ENCODE results near the gene NEU2.

DNA sequence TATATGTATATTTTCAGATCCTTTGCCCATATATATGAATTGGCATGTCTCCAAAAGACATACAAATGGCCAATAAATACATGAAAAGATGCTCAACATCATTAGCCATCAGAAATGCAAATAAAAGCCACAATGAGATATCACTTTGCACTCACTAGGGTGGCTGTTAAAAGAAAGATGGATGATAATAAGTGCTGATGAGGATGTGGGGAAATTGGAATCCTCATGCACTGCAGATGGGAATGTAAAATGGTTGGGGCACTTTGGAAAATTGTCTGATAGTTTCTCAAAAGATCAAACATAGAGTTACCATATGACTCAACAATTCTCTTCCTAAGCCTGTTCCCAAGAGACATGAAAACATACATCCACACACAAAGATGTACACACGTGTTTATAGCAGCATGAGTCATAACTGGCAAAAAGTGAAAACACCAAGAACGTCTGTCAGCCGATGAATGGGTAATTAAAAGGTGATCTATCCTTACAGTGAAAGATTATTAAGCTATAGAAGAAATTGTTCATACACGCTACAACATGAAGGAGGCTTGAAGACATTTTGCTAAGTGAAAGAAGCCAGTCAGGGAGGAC is 39.1 kb upstream of the NEU2 start:
- TF ChIP-seq EP300 (IDR thresholded peaks at IDR 0.05) (no peak), REST (IDR thresholded peaks at IDR 0.05) (no peak), POLR2A (IDR thresholded peaks at IDR 0.05; ENCODE audit: low read length) (no peak), CTCF (IDR thresholded peaks at IDR 0.05) (no peak), RAD21 (conservative IDR thresholded peaks at IDR 0.05 in 1 of 2, IDR thresholded peaks at IDR 0.05 in 1 of 2) (no peak), ZC3H11A (IDR thresholded peaks at IDR 0.05) (no peak), ZFP36 (IDR thresholded peaks at IDR 0.05; ENCODE audit: borderline replicate concordance, partially characterized antibody) (no peak), CBX8 (IDR thresholded peaks at IDR 0.05) (no peak), HDAC2 (IDR thresholded peaks at IDR 0.05) (no peak), MYC (IDR thresholded peaks at IDR 0.05; ENCODE audit: borderline replicate concordance, low read length) (no peak), JUN (IDR thresholded peaks at IDR 0.05) (no peak), MAX (IDR thresholded peaks at IDR 0.05) (no peak)

Data from A549 (cell line).